ENCODE results near the gene CPNE4.

The CPNE4 gene

GRCh38 chr3:131538968-131539367, 495.8 kb downstream of the CPNE4 start:
- TF ChIP-seq CTCF (IDR thresholded peaks at IDR 0.05; ENCODE audit: low read length) (no peak), EZH2 (IDR thresholded peaks at IDR 0.05; ENCODE audit: borderline replicate concordance, low read length) (no peak)
- no peaks in the 10 kb centered on the region for H3K27me3 ChIP-seq (ENCODE audit: insufficient read depth, low read length)

GRCh38 chr3:131537531-131537930, 497.3 kb downstream of the CPNE4 start:
- Histone ChIP-seq H3F3A (ENCODE audit: insufficient read depth, low read length) (no peaks in the 10 kb centered on the region), H2AFZ (ENCODE audit: low read length) (no peak overlapping the region), H3K4me1 (ENCODE audit: insufficient read depth, low read length, severe bottlenecking) (no peaks in the 10 kb centered on the region), H3K36me3 (ENCODE audit: insufficient read depth, low read length) (no peaks in the 10 kb centered on the region), H3K9ac (ENCODE audit: low read length) (no peak overlapping the region), H3K27me3 (ENCODE audit: insufficient read depth, low read length) (peaks cover 1% of the 10 kb centered on the region; the same call in 1 of the 2 replicates), H3K4me3 (ENCODE audit: low read depth, low read length, poor library complexity, severe bottlenecking) (no peak overlapping the region), H3K27ac (ENCODE audit: low read depth, low read length, poor library complexity, severe bottlenecking) (no peak overlapping the region), H3K4me2 (ENCODE audit: low read length) (no peak overlapping the region), H4K20me1 (ENCODE audit: insufficient read depth, low read length) (no peaks in the 10 kb centered on the region), H3K9me2 (ENCODE audit: low read depth, low read length) (no peaks in the 10 kb centered on the region), H3K79me2 (ENCODE audit: insufficient read depth, low read length) (no peaks in the 10 kb centered on the region), H3K9me3 (ENCODE audit: low read length) (no peaks in the 10 kb centered on the region)
- TF ChIP-seq EZH2 (IDR thresholded peaks at IDR 0.05; ENCODE audit: borderline replicate concordance, low read length) (no peak), CTCF (IDR thresholded peaks at IDR 0.05; ENCODE audit: low read length) (no peak)

More at GRCh38 chr3:131538968-131539367, 495.8 kb downstream of the CPNE4 start:
- no peaks in the 10 kb centered on the region for H3K4me1 ChIP-seq (ENCODE audit: insufficient read depth, low read length, severe bottlenecking)
- H3K9ac ChIP-seq (ENCODE audit: low read length) = no peak overlapping the region
- no peaks in the 10 kb centered on the region for H3K36me3 ChIP-seq (ENCODE audit: insufficient read depth, low read length)
- H3K27ac ChIP-seq (ENCODE audit: low read depth, low read length, poor library complexity, severe bottlenecking) = no peak overlapping the region
- H2AFZ ChIP-seq (ENCODE audit: low read length) = no peak overlapping the region
- H4K20me1 ChIP-seq (ENCODE audit: insufficient read depth, low read length) = no peaks in the 10 kb centered on the region
- no peaks in the 10 kb centered on the region for H3F3A ChIP-seq (ENCODE audit: insufficient read depth, low read length)
- H3K9me2 ChIP-seq (ENCODE audit: low read depth, low read length) = no peaks in the 10 kb centered on the region
- H3K4me3 ChIP-seq (ENCODE audit: low read depth, low read length, poor library complexity, severe bottlenecking) = no peak overlapping the region
- no peaks in the 10 kb centered on the region for H3K79me2 ChIP-seq (ENCODE audit: insufficient read depth, low read length)
- H3K4me2 ChIP-seq (ENCODE audit: low read length) = no peak overlapping the region
- no peaks in the 10 kb centered on the region for H3K9me3 ChIP-seq (ENCODE audit: low read length)

DNA sequence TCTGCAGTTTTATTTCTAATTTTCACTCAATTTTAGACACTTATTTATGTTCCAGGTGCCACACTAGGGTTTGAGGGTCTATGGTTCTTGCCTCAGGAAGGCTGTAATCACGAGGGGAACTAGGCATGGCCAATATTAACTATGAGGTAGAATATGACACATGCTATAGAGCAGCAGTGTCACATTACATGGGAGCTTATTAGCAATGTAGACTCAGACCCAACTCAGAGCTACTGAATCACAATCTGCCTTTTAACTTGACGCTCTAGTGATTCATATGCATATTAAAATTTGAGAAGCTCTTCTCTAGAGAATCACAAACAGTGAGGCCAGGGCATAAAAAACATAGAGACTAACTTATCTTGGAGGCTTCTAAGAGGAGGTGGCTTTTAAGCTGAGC, 499.2 kb downstream of the CPNE4 start:
- H3K36me3 ChIP-seq (ENCODE audit: insufficient read depth, low read length) = no peaks in the 10 kb centered on the region
- no peak overlapping the region for H3K9ac ChIP-seq (ENCODE audit: low read length)
- H3K9me3 ChIP-seq (ENCODE audit: low read length) = 0 out of 2 replicates have a peak, but pooled peaks cover 3% of the 10 kb centered on the region
- H3F3A ChIP-seq (ENCODE audit: insufficient read depth, low read length) = no peaks in the 10 kb centered on the region
- H2AFZ ChIP-seq (ENCODE audit: low read length) = no peak overlapping the region
- H3K27ac ChIP-seq (ENCODE audit: low read depth, low read length, poor library complexity, severe bottlenecking) = no peak overlapping the region
- TF ChIP-seq CTCF (IDR thresholded peaks at IDR 0.05; ENCODE audit: low read length) (no peak), EZH2 (IDR thresholded peaks at IDR 0.05; ENCODE audit: borderline replicate concordance, low read length) (no peak)
- no peak overlapping the region for H3K4me2 ChIP-seq (ENCODE audit: low read length)
- no peaks in the 10 kb centered on the region for H4K20me1 ChIP-seq (ENCODE audit: insufficient read depth, low read length)
- H3K27me3 ChIP-seq (ENCODE audit: insufficient read depth, low read length) = peaks cover 5% of the 10 kb centered on the region; the same call in 1 of the 2 replicates
- H3K4me1 ChIP-seq (ENCODE audit: insufficient read depth, low read length, severe bottlenecking) = no peaks in the 10 kb centered on the region
- H3K4me3 ChIP-seq (ENCODE audit: low read depth, low read length, poor library complexity, severe bottlenecking) = no peak overlapping the region
- H3K9me2 ChIP-seq (ENCODE audit: low read depth, low read length) = no peaks in the 10 kb centered on the region
- no peaks in the 10 kb centered on the region for H3K79me2 ChIP-seq (ENCODE audit: insufficient read depth, low read length)

All from OCI-LY1 (cell line).